DMS53 treated with DMSO at 0.1 percent for 48 hours (cell line): ENCODE measurements around the gene COMT.
A peak's percentile ranks its signal among the peaks of the same experiment; 100 is the strongest.

Experiments
- DNase-seq: peaks from one replicate; lab custom pipeline; 2025; ENCODE audit not compliant: unreplicated experiment; lab: John Stamatoyannopoulos, UW

The COMT gene

GRCh38 chr22:19981171-19981960 is 39.8 kb downstream of the COMT start:
- DNase-seq: no peak

GRCh38 chr22:19981961-19982920 is 40.7 kb downstream of the COMT start:
- DNase-seq: no peak

- no peak for DNase-seq
These were observed 41.5 kb downstream of the COMT start for GRCh38 chr22:19982991-19983578.

- no peak for DNase-seq
These were observed 42.2 kb downstream of the COMT start for GRCh38 chr22:19983741-19984140.

- DNase-seq: peak; percentile 18
These were observed 42.7 kb downstream of the COMT start for GRCh38 chr22:19984201-19984753.

GRCh38 chr22:19984851-19985811 is 43.6 kb downstream of the COMT start:
- no peak for DNase-seq

- DNase-seq: no peak
These were observed 44.4 kb downstream of the COMT start for GRCh38 chr22:19986011-19986409.

GRCh38 chr22:19986410-19987341 is 45.1 kb downstream of the COMT start:
- peak; percentile 29 for DNase-seq

- DNase-seq: no peak
These were observed 46.1 kb downstream of the COMT start for GRCh38 chr22:19987394-19988306.

GRCh38 chr22:19988331-19988808 is 46.8 kb downstream of the COMT start:
- DNase-seq: no peak

GRCh38 chr22:19988965-19989724 is 47.6 kb downstream of the COMT start:
- DNase-seq: no peak

- no peak for DNase-seq
These were observed 48.1 kb downstream of the COMT start for GRCh38 chr22:19989725-19990067.

GRCh38 chr22:19990188-19990587 is 48.6 kb downstream of the COMT start:
- no peak for DNase-seq

- DNase-seq: no peak
These were observed 49.2 kb downstream of the COMT start for GRCh38 chr22:19990609-19991394.

- no peak for DNase-seq
These were observed 49.7 kb downstream of the COMT start for GRCh38 chr22:19991395-19991644.

- no peak for DNase-seq
These were observed 50.3 kb downstream of the COMT start for GRCh38 chr22:19991645-19992451.
